CD4-positive, alpha-beta T cell treated with Interleukin-4 for 1 hour (primary cell): Measurements from ENCODE around the gene NDUFV1.
"Not testable (repeated sequence)": the region's sequence is repeated elsewhere in the genome, so short reads cannot be mapped to it uniquely, and the experiment has no call there.

Experiments
- DNase-seq, 2 donors: peaks; one replicate each; pipeline ENCODE4 v3.0.0-alpha.2; 2020 to 2022

The NDUFV1 gene

DNA sequence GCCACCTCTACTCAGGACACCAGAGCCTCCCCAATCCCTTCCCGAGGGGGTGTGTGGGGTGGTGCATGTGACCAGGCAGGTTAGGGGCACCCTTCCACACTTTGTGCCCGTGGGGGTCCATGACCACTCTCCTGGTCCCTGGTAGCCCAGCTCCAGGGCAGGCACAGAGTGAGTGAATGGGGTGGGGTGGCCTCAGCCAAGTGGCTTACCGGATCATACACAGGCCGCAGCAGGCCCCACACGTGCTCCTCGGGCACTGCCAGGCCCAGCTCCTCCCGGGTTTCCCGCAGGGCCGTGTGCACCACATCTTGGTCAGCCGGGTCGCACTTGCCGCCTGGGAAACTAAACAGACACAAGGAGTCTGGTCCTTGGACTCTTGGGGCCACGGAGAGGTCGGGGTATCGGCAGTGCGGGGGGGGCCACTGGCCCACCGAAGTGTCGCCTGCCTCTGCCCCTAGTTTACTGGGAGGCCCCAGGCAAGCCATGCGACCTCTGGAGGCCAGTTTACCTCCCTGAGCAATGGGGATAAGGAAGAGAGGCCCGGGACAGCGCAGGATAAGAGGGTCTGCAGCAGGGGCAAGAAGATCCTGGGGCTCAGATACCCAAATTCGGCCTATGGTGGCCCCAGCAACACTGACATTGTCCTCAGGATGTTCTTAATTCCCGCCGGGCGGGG is 22.1 kb downstream of the NDUFV1 start:
- DNase-seq: no peak

DNA sequence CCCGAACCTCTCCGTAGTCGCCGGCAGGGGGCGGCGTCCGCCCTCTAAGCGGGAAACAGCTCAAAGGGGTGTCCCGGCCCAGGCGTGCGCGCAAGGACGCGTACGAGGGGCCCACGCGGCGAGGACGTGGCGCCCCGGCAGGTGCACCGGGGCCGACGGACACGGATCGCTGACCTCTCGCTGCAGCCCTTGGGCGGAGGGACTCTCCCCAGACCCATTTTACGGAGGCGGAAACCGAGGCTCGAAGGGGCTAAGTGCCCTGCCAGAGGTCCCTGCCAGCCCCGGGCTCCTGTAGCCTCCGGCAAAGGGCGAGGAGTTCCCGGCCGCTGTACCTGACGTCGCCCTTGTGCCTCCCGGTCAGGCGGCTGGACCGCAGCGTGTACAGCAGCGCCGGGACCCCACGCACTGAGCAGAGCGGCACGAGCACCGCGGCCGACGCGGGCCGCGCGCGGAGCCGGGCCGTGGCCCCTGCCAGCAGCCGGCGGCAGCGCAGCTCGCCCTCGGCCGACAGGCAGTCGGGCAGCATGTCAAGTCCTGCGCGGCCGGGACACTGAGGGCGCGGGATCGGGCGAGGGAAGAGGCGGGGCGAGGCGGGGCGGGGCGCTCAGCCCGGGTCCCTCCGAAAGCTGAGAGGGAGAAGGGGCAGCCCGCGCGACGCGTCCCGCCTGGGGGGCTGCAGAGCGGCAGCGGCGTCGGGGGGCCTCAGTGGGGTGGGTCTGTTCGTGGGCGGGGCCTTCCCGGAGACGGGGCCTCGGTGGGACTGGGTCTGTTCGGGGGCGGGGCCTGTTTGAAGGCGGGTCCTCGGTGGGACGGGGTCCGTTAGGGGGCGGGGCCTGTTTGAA is 22.9 kb downstream of the NDUFV1 start, which contains the start of gene NUDT8:
NUDT8 (minus strand) TSS at position 552 of the 842 bp plus-strand sequence; CDS start at position 526, 26 bp downstream.
- peak; percentile 88 to 90 for DNase-seq

DNA sequence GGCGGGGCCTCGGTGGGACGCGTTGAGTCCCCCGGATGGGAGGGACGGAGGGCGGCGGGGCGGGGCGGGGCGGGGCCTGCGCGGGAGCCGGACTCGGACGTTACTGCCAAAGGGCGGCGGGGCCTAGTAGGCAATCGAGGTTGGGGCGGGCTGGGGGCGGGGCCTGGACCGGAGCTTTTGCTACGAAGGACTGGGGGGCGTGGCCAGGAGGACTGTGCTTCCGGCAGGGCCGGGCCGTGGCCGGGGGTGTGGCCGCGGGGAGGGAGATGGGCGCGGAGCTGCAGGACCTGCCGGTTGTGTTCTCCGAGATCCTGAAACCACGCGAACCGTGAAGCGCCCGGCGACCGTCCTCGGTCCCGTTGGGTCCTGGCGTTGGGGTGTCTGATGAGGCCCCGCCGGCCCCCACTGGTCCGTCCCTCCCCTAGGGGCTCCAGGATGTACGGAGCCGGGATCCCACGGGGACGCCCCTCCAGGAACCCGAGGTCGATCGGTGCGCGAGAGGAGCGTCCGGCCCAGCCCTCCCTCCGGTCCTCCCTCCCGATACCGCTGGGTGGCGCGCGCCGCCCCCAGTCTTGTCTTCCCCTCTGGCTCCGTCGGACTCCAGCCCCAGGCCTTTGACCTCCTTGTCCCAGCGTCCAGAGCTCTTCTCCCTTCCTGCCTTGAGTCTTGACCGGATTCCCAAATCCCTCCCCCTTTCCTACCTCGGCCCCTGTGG is 23.6 kb downstream of the NDUFV1 start:
- peak; percentile 96 to 97 for DNase-seq

DNA sequence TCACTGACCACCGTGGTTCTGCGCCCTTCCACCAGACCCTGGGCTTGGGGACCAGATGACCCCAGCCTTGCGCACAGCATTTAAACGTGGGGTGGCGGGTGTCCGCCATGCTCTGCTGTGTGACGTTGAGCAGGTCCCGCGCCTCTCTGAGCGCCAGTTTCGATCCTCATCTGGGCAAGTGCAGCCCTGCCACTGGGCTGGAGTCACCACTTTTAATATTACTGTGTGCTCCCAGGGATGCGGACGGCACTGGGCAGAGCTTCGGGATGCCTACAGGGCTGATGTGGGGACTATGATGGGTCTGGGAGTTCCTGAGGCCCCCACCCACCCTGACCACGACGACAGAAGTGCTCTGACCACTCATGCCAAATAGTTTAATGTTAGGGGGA is 24.2 kb downstream of the NDUFV1 start:
- no peak for DNase-seq

DNA sequence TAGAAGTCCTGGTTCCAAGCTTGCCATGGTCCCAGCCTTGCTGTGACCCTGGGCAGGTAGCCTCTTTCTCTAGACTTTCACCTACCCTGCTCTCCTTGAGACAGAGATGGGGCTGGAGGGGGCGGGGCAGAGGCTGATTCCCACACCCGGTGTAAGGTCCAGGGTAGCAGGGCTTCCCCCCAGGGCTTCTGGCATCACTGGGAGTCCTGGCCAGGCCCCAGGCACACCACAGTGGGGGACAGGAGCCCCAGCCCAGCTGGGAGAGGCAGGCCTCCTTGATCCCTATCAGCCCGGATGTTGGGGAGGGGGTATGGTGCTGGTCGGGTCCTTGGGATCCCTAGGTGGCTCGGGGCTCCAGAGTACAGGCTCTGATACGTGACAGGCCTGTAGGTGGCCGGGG is 24.7 kb downstream of the NDUFV1 start:
- DNase-seq: no peak

DNA sequence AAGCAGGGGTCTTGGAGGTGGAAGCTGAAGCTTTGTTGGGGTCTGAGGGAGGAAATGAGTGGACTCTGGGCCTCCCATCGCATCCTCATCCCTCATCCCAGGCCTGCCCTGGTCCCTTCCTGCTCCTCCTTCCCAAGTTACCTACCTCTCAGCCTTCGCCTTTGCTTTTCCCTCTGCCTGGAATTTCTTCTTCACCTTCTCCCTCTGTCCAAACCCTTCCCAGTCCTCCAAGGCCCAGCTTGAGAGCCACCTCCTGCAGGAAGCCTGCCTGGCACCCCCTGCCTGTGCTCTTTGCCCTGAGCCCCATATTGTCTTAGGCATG is 25.1 kb downstream of the NDUFV1 start:
- no peak for DNase-seq

DNA sequence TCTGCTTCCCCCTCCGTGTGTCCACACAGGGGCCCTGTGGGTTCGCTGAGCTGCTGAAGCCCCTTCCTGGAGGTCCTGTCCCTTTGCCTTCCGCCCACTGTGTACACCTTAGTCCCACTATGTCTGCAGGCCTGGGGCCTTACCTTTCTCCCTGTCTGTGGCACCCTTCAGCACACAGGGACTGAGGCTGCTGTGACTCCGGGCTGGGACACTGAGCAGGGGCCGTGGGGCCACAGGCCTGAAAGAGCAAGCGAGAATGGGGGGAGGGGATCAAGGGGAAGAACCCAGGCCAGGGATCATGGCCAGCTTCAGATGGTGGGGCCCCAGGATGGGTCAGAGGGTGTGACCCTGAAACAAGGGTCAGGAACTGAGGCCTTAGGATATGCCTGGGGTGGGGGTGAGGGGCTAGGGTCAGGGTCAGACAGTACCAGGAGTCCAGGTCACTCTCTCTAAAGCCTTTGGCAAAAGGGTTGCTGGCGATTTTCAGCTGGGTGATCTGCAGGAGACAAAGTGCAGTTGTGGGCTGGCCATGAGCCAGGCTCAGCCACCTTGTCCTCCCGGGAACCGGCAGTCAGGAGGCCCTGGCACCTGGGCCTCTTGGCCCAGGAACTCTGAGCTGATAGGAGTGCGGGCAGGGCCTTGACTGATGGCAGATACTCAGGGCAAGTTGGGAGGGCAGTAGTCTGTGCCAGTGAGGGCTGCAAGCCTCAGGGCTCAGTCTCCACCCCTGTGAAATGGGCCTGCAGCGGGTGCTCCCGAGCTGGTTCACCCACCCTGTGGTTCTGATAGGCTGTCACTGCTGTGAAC is 25.6 kb downstream of the NDUFV1 start:
- no peak for DNase-seq

DNA sequence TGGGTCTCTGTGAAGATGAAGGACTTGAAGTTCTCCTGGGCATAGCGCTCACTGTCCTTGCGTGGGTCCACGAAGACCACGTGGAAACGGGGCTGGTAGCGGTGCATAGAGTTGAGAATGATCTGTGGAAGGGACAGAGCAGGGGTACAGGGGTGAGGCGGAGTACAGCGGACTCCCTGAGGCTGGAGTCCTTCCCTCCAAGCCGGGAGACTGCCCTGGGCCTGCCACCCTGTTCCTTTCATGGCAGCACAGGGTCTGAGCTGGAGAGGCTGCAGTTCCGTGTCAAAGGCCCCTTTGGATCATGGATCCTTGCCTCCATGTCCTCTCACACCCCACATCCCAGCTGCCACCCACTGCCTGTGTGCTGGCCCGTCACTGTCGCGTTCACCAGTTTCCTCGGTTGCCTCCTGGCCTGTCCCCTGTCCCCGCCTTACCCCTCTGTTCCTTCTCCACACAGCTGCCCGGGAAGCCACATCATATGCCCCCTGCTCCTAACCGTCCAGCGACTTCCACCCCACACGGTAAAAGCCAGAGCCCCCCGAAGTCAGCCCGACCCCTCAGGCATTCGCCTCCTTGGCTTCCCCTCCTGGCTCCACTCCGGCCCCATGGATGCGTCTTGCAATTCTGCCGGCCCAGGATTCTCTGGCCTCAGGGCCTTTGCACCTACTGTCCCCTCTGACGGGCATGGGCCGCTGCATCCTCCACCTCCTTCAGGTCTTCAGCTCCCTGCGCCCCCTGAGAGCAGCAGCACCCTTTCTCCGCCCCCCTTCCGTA is 26.4 kb downstream of the NDUFV1 start:
- DNase-seq: no peak

DNA sequence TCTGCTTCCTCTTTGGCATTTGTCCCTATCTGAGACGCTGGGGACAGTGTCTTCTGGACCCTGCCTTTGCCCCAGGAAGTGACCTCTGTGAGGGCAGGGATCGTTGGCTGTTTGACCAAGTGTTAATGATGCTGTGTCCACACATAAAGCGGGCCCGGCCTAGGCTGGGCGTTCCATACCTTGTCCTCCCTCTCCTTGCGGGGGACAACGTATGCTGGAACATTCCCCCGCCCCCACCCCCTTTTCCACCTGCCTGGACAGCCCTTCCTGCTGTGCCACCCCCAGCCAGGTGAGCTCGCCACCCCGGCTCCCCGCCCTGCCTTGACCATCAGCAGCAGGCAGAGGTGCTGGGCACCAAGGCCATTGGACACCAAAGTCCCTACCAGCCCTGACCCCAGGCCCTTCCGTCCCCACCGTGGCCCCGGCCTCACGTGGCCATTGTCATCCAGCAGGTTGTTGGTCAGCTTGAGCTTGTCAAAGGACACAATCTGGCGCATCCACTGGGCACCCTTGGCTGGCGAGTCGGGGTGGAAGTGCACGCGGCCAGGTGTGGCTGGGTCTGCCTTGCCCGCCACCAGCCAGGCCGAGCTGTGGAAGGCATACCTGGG is 27.1 kb downstream of the NDUFV1 start:
- no peak for DNase-seq

DNA sequence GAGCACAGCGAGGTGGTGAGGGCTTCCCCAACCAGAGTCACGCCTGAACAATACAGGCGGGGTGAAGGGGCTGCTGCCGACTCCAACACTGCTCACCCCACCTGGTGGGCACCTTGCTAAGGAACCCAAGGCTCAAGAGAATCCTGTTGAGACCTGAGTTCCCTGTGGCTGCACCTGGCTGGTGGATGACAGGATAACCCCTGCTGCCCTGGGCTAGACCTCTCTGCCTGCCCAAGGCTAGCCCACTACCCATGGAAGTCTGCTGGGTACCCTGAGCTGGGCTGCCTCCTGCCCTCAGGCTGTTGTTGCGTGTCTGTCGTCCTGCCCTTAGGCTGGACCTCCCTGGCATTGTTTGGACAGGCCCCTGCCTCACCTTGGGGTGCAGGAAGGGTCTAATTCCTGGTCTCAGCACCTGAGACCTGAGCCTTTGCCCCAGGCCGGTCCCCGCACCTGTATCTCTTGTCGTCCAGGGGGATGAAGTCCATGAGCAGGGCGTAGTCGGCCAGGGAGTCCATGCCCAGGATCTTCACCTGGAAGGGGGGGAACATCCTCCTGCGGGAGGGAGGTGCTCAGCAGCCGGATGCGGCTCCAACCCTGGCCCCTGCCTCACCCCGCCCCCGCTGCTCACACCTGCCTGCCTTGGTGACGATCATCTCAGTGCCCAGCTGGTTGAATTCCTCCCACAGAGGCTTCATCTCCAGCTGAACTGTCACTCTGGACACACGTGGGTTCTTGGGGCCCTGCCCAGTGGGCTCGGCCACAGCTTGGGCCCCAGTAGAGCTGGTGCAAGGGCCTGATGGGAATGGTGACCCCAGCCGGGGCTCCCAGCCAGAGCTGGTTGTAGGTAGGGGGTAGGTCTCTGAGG is 27.9 kb downstream of the NDUFV1 start:
- no peak for DNase-seq

DNA sequence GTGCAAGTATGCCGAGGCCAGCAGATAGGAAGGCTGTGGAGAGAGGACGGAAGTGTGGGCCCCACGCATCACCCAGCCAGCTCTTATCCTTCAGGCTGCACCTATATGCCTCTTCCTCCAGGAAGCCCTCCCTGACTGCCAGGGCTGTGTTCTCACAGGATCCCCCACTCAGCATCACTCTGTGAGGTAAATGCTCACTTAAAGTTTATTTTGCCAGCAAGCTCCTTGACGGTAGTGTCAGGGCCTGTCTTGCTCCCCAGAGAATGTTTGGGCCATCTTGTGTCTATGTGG is 28.4 kb downstream of the NDUFV1 start:
- DNase-seq: no peak

DNA sequence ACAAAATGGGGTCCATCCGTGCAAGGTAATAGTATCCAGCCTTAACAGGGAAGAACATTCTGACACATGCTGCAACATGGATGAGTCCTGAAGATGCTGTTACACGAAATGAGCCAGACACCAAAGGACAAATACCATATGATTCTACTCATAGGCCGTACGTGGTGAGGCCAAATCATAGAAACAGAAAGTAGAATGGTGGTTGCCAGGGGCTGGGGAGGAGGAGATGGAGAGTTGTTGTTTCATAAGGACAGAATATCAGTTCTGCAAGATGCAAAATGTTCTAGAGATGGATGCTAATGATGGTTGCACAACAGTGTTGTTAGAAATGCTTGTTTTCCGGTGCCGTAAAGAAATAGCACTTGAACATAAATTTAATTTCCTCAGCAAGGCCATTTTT is 30.2 kb downstream of the NDUFV1 start:
- DNase-seq: no peak

DNA sequence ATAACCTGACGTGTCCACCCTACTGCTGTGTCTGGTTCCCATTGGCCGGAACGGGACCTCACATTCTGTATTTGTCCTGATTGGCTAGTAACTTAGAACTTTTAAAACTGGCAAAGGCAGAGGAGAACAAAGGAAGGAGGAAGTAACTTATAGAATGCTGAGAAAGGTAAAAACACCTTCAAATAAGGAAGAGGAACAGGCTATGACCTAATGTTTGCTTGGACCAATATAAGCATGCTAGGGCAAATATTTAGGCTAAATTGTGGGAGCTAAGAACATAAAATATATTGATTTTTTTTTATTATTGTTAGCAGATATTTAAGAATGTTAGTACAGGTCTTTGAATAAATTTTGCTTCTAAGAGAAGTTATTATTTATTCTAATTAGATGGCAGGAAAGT is 30.7 kb downstream of the NDUFV1 start:
- not testable (repeated sequence) for DNase-seq

DNA sequence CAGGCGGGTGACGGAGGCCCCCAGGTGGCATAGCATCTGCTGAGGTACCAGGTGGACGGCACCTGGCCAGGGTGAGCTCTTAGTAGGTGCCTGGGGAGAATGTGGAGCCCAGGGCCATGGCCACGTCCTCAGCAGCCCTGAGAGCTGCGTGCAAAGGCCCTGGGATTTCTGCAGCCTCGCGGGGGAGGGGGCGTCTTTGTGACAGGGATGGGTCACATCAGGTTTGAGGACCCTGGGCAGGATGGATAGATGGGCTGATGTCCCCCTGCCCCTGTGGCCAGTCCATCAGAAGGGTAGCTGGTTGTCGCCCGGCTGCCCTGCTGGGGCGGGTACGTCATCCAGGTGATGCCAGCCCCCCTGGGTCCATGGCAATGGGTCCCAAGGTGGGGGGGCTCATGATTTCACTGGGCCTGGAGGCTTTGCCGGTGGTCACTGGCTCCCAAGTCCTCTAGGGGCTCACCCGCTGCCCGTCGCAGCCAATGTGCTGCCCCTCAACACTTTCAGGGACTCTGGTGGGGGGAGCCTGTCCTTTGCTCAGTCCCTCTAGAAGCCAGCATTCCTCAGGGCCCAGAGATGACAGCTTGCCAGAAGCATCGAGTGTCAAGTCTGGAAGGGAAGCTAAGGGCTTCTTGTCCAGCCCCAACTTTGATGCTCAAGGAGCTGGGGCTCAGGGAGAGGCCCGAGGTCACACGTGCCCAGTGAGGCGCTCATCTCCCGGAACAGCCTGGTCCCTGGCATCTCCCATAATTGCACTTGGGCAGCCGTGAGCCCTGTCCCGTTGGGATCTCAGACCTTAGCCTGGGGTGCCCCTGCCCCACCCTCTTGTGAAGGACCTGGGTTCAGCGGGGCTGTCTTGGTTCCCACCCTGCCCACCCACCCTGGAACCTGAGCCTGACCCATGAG is 32.0 kb downstream of the NDUFV1 start:
- no peak for DNase-seq

DNA sequence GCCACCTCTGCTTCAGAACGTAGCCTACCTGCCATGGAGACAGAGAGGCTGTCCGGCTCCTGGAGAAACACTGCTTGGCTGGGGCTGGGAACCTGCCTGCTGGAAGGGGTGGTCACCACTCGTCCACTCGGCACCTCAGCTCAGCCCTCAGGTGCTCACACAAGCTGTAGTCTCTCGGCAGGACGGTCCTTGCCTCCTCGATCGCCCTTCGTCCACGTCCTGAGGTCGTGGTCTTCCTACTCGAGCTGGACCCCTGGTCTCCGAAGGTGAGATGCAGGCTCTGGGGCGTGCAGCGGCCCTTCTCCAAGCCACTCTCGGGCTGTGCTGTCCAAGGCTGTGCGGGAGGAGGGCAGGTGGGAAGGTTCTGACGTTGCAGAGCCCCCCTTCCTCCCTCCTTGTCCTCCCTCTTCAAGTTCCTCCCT is 32.7 kb downstream of the NDUFV1 start, which contains the start of gene TBX10:
TBX10 (minus strand) TSS at position 326 of the 422 bp plus-strand sequence; CDS start at position 35, 291 bp downstream.
- DNase-seq: no peak

DNA sequence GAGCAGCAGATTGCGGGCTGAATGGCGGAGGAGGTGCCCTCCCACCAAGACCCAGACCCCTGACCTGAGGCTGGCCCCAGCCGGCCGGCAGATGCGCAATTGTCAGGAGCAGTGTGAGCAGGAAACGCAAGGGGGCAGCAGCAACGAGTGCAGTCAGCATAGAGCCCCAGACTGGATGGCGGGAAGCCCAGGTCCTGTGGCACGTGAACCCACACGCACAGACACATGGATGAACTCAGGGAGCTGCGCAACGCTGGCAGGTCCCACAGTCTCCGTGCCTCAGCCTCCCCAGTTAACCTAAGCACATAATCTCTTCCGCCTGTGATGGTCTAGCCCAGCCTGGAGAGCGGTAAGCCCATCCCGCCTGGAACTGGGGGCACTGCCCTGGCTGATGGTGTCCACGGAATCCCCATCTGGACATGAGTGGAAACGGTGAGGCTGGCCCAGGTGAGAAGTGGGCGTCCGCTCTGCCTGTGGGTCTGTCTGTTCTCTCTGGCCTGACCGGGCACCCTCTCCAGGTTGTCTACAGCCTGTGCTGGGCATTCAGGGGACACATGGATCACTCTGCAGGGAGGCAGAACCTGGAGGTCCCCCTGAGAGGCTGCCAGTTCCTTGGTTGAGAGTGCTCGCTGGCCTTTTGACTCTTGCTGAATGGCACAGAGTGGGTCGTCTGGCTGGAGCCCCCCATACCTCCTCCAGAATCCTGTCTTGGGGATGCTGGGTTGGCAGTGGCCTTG is 33.5 kb downstream of the NDUFV1 start:
- DNase-seq: peak; percentile 66 to 67

DNA sequence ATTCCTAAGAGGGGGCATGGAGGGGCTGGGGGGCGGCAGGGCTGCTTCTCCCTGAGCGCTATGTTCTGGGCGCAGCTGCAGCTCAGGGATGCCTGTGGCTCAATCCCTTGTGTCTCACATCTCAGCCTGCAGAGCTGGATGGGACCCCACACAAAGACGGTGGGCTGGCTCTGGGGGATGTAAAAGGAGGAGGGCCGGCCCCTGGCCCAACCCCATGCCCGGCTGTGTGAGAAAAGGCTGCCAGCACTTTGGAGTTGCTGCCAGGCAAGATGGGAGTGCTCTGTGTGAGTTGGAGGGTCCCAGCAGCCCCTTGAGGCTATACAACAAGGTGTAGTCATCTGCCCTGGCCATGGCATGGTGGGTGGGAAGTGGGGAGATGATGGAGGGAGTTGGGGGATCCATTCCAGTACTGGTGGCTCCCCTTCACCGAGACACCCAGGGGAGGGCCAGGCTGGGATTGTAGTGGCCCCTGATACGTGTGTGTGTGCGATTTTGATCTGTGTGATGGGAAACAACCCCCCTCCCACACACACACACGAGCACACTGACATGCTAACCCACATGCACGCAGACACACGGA is 34.1 kb downstream of the NDUFV1 start:
- DNase-seq: no peak
